IPS DF 19.7 (cell line): ENCODE data around the gene STPG3.
"Not testable (repeated sequence)": the region's sequence is repeated elsewhere in the genome, so short reads cannot be mapped to it uniquely, and the experiment has no call there.

ENCODE experiments used
- DNase-seq: peaks from one replicate; pipeline ENCODE4 v3.0.0-alpha.2; 2013; ENCODE audit warnings: low read depth, low spot score

Gene STPG3

GRCh38 chr9:137244486-137245449, 6.3 kb upstream of the STPG3 start:
- no peak for DNase-seq

DNA sequence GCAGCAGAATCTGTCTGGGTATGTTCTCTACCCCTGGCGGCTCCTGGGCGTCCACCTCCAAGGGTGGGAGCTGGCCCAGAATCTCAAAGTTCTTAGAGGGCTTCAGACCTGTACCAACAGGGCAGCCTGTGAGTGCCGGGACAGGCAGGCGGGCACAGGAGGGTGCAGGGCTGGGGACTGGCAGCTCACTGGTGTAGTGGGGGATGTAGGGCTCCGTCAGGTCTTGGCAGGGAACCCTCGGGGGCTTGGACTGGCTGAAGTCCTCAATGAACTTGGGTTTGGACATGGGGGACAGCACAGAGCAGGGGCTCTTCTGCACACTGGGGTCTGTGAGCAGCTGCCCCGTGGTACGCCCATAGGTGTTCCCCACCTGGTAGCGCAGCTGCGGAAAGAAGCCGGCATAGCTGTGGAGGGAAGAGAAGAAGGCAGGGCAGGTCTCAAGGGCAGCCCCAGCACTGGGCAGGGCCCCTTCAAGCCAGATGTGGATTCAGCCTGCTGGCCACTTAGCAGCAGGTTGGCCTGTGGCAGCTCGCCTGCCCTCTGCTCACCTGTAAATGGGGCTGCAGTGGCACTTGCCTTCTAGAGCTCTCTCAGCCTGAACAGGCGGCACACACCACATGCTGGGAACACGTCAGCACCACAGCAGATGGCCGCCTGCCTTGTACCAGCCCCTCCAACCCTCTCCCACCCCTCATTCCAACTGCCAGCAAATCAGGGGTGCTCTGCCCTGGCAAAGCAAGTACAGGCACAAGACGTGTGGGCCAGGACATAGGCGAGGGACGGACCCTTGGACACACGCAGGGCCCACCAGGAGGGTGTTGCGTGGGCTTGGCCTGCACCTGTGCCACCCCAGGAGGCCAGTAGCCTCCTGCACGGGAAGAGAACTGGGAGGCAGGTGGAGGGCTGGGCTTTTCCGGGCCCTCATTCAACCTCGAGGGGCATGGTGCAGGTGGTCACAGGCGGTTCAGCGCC, 5.3 kb upstream of the STPG3 start:
- DNase-seq: no peak

DNA sequence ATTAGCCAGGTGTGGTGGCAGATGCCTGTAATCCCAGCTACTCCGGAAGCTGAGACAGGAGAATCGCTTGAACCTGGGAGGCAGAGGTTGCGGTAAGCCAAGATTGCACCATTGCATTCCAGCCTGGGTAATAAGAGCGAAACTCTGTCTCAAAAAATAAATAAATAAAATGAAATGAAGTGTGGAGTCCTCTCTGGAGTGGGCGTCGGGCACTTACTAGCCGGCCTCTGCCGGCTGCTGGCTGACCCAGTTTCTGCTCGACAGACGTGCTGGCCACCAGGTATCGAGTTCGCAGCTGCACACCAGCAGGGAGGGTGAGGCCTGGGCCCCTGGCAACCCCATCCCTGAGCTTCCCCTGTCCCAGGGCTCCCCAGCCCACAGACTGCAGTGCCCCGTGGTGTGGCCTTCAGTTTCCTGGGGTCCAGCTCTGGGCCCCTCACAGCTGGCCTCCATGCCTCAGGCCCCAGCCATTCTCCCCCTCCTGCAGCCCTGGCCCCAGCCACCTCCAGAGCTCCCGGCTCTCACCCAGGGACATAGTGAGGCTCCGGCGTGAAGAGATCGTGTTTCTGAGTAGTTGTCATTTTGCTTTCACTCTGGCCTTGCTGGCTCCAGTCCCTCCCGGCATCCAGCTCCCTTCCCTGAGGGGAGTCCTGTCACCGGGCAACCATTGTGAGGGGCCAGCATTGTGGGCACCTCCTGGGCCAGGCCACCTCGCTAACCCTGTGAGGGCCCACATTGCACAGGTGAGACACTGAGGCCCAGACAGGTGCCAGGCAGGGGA, 3.8 kb upstream of the STPG3 start:
- no peak for DNase-seq

- DNase-seq: no peak
Observed at GRCh38 chr9:137247916-137248175, 3.2 kb upstream of the STPG3 start.

DNA sequence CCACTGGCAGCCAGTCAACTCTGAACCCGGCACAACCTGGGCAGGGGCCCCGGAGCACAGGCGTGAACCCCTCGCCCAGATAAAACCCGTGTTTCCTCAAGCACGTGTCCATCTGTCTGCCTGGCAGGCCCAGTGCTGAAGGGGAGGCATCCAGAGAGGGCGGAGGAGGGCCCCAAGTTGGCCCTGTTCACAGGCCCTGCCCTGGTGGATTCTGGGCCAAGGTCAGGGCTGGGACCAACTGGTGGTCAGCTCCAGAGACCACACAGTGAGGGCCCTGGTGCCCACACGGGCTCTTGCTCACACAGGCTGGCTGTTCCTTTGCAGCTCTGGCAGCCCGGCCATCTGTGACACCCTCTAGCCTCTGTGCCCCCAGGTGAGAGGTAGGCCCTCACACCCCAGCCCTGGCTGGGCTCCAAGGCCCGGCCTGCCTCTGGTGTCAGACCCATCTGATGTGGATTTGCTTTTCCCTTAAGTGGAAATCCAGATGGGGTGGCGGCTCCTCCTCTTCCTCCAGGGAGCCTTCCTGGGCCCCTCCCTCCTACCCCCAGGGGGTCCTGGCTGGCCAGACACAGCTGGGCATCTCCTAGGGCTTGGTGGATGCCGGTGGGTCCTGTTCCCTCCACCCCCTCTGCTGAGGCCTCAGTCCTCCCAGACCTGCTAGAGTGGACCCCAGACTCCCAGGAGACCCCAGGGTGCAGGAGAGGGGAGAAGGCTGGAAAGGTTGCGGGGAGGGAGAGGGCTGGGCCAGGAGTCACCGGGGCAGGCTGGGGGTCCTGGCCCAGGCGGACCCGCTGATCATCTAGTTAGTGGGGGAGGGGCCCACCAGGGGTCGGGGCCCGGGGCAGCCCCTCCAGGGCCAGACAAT, 525 bp upstream of the STPG3 start:
- DNase-seq: no peak

DNA sequence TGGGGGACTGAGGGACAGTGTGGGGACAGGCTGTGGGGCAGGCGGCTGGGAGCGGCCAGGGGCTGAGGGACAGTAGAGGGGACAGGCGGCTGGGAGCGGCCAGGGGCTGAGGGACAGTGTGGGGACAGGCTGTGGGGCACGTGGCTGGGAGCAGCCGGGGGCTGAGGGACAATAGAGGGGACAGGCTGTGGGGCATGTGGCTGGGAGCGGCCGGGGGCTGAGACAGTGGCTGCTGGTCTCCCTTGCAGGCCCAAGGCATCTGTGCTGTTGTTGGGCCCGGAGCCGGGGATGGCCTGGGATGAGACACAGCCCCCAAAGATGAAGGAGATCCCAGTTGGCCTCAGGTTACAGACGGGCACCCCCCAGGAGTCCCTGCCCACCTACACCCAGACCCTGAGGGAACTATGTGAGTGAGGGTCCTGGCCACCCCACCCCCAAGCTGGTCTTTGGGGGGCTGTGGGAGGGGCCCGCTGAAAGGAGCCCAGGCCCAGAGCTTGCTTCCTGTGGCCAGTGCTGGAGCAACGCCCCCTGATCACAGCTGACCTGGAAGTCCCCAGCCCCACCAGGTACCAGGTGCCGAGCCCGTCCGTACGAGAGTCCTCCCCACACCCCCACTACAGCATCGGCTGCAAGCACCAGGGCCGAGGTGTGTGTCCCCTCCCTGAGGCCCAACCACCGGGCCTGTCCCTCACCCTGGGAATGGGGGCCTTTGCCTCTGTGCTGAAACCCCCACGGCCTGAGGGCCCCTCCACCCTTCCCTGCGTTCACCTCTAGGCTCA, 593 bp downstream of the STPG3 start:
- no peak for DNase-seq

DNA sequence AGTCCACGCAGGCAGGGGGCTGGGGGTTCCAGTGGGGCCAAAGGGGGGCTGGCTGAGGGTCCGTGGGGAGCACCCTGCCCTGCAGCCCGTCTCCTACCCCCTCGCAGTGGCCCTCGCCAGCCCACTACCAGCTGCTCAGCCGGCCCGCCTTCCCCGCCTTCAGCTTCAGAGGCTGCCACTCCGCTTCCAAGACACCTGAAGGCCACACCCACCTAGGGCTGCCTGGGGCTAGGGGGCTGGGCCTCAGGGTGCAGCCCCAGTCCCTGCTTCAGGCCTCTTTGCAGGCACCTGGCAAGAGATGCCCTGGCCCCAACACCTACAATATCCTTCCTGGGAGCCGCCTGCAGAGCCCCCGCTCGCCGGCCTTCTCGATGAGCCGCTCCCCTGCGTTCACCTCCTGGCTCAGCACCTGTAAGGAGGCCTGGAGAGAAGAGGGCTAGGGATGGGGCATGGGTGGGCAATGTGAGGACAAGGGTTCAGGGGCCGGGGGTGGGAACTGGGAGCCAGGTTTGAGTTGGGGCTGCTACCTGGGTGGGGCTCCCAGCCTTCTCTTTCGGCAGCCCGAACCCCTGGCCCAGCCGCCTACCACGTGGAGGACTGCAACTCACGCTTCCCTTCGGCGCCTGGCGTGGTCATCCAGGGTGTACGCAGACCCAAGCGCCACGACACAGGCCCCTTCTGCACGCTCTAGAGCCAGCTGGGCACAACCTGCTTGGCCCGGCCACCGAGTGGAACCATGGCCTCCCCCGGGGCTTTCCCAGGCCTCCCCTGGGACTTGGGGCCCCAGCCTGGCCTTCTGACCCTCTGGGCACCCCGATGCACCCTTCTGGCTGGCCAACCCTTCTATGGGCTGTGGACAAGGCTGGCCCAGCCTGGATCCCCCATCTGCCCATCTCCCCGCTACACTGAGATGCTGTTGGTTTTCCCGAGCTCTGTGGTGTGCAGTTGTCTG, 1.7 kb downstream of the STPG3 start:
- DNase-seq: no peak

DNA sequence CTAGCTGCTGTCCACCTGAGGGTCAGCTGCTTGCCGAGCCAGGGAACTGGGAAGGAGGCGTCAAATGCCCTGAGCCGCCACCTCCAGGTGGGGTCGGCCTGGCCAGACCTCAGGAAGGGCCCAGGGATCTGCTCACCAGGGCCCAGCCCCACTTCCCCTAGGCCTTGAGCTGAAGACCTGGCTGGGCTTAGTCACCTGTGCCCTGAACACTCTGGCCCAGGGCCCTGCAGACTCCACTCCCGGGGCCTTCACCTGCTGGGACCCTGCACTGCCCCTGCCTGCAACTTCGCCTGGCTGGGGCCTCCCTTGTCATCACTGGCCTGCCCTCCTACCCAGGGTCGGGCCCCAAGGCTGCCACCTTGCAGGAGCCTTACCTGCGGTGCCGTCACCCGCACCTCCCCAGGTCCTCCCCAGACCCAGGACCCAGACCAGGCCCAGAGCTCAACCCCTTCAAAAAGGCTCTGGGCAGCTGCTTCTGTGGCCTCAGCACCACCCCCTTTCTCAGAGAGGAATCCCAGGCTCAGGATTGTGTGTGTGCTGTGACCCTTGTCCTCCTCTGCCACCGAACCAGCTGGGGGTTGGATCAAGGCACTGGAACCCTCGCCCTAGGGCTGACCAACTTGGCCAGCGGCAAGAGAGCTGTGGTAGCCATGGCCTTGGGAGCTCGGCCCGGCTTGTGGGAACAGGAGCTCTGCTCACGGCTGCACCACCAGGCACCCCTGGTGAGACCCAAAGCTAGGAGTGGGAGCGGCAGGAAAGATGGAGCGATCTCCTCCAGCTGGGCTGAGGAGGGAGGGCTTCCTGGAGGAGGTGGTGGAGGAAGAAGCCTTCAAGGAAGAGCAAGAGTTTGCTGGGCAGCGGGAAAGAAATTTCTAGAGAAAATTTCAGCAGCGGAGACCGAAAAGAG, 2.9 kb downstream of the STPG3 start:
- DNase-seq: no peak

DNA sequence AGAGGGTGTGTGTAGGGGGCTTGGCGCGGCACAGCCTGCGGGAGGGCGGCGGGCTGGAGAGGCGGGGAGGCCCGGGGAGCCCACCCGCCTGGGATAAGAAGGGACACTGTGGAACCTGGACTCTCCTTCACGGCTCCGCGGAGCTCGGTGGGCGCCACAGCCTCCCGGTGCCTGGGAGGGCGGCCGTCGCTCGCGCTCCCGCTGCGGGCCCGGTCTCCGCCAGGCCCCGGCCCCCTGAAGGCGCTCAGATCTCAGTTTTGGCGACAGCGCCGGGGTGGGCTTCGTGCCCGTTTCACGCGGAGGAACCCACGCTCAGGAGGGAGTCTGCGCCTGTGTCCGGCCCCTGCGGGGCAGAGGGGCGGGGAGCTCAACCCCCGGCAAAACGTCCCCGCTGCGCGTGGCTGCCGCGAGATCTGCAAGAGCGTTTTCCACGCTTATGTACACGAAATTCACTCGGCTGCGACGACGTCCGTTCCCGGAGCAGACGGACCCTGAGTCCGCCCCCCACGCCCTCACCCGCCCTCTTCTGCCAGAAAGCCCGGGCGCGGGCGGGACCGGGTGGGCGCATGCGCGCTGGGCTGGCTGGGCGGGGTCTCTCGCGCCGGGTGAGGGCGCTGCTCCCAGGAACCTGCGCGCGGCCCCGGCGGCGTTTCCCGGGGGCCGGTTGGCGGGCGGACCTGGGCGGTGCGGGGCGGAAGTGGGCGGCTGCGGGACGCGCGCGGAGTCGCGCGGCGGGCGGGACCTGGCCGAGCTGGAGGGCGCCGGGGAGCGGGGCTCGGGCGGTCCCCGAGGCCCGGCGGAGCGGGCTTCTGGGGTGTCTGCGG, 3.8 kb downstream of the STPG3 start, which contains the start of gene NELFB:
Gene NELFB, plus strand, starts transcription at position 704 of the 824 bp plus-strand sequence.
- no peak for DNase-seq

DNA sequence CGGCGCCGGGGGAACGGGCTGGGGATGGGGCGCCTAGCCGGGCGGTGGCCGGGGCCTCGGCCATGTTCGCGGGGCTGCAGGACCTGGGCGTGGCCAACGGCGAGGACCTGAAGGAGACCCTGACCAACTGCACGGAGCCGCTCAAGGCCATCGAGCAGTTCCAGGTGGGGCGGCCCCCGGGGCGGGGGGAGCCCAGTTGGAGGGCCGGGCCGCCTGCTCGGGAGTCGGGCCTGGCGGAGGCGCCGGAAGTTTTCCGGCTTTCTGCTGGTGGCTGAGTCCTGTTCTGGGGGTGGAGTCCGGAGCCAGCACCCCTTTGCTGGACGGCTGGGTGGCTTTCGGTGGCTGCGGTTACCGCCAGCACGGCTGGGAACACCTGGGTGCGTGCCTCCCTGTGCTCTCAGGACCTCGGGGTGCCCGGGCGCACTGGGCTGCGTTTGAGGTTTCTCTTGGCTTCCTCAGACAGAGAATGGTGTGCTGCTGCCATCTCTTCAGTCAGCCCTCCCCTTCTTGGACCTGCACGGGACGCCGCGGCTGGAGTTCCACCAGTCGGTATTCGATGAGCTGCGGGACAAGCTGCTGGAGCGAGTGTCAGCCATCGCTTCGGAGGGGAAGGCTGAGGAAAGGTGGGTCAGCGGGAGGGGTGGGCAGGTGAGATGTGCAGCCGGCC, 4.5 kb downstream of the STPG3 start:
- no peak for DNase-seq

GRCh38 chr9:137256362-137256761, 5.3 kb downstream of the STPG3 start:
- DNase-seq: no peak

DNA sequence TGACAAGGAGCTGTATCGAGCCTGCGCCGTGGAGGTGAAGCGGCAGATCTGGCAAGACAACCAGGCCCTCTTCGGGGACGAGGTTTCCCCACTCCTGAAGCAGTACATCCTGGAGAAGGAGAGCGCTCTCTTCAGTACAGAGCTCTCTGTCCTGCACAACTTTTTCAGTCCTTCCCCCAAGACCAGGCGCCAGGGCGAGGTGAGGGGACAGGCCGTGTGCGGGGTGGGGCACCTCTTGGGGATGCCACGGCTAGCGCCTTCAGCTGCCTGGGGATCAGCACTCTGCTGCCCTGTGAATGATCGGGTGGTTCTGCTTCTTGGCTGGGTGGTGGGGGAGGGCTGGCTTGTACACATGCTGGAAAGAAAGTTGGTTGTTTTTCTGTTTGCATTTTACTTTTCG, 5.8 kb downstream of the STPG3 start:
- no peak for DNase-seq

- DNase-seq: not testable (repeated sequence)
Observed at GRCh38 chr9:137262173-137262908, 11.3 kb downstream of the STPG3 start.

- no peak for DNase-seq
Observed at GRCh38 chr9:137262909-137263285, 11.8 kb downstream of the STPG3 start.

DNA sequence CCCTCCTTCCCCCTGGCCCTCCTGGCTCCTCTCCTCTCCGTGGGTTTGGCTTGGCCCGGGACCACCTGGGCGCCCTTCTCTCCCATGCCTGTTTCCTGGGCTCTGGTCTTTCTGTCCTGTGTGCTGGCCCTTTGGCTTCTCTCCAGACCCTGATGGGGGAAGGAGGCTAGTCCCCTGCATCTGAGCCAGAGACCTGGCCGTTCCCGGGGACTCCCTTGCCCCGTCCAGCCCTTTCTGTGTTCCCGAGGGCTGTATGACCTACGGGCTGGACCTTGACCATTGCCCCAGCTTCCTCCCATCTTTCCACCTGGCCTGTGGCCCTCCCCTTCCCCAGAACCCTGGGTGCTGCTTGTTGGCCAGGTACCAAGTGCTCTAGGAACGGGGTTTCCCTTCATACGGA, 12.4 kb downstream of the STPG3 start:
- no peak for DNase-seq

- DNase-seq: no peak
Observed at GRCh38 chr9:137264067-137264466, 13.0 kb downstream of the STPG3 start.
